AG04449 (cell line): Measurements from ENCODE around the gene RUSF1.
A peak's percentile ranks its signal among the peaks of the same experiment; 100 is the strongest.

ENCODE experiments used
- CTCF ChIA-PET: fragments of 350-600 bp; formaldehyde crosslinking; extraction: SDS; loops from one replicate; lab custom pipeline; 2021; ENCODE audit warnings: antibody characterized with exemption; lab: Yijun Ruan, JAX
- POLR2A ChIA-PET: fragments of 400-600, 350-600 bp; formaldehyde crosslinking; extraction: SDS; loops from one replicate; lab custom pipeline; 2020; ENCODE audit warnings: antibody characterized with exemption, inconsistent platforms; lab: Yijun Ruan, JAX
- DNase-seq: peaks from one replicate; pipeline ENCODE4 v3.0.0-alpha.2; 2010; ENCODE audit warnings: low read depth, low spot score
- H3K4me3 ChIP-seq: 2 replicates; pipeline ENCODE4 v1.5.1; 2011; ENCODE audit warnings: low read depth, mild to moderate bottlenecking, control low read depth, low read length
- CTCF ChIP-seq: IDR thresholded peaks from one replicate; pipeline ENCODE4 v1.5.1; 2011; ENCODE audit warnings: mild to moderate bottlenecking, moderate library complexity, low read length, control low read depth, inconsistent platforms; ENCODE audit not compliant: insufficient read depth; ENCODE audit errors: missing control alignments

Gene RUSF1

GRCh38 chr16:31517800-31518402, 9.7 kb upstream of the RUSF1 start:
- no peak for TF ChIP-seq CTCF
- DNase-seq: no peak
- ChIA-PET CTCF (no interaction called here), POLR2A (no interaction called here)
- H3K4me3 ChIP-seq: no peak overlapping the region

DNA sequence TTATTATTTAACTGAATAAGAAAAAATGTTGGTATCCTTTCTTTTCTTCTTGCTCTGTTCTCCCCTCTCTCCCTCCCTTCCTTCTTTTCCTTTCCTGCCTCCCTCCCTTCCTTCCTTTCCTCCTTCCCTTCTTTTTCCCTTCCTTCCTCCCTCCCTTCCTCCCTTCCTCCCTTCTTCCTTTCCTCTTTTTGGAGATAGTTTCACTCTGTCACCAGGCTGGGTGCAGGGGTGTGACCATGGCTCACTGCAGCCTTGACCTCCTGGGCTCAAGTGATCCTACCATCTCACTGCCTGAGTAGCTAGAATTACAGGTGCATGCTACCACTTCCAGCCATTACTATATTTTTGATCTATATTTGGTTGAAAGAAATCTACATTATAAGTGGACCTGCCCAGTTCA, 5.7 kb upstream of the RUSF1 start:
- no peak for DNase-seq
- ChIA-PET CTCF (no interaction called here), POLR2A (no interaction called here)
- H3K4me3 ChIP-seq: no peak overlapping the region
- TF ChIP-seq CTCF: no peak

GRCh38 chr16:31513126-31513525, 4.9 kb upstream of the RUSF1 start:
- no peak overlapping the region for H3K4me3 ChIP-seq
- peak; percentile 80 for DNase-seq
- TF ChIP-seq CTCF: no peak
- POLR2A ChIA-PET: no interaction called here
- CTCF ChIA-PET: no interaction called here

DNA sequence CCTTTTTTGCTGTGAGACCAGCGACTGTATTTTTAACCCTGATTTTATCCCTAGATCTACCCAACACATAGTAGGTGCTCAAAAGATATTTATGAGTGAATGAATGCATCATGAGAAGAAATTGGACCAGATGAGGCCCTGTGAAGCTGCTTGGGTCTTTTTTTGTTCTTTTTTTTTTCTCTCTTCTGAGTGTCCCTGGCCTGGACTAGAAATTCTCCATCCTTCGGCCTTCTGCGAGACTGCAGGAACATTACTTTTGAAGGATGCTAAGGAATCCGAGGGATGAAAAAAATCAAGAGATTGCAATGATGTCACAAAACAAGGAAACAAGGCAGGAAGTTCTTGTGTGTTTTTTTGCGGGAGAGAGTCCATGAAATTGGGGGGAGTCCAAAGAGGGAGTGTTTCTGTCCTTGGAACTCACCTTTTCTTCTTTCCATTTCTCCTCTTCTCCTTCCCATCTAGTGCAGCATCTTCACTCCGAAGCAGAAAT, 560 bp upstream of the RUSF1 start:
- DNase-seq: peak; percentile 23
- POLR2A ChIA-PET: interaction anchor here (0.7 to 2.0 kb wide), 9 partner anchors 10 to 362 kb away, joined by 3 to 8 read pairs (median 5); partner anchors contain the start of genes ARMC5 and ZNF843
- CTCF ChIA-PET: interaction anchor here (1.3 kb wide), 1 partner anchor 18 kb away, joined by 3 read pairs; no protein-coding TSS in a partner anchor
- peak overlapping the region; percentile 96 for H3K4me3 ChIP-seq
- TF ChIP-seq CTCF: no peak

GRCh38 chr16:31507617-31507928, 618 bp downstream of the RUSF1 start:
- no peak for DNase-seq
- CTCF ChIA-PET: interaction anchor here (1.3 to 1.9 kb wide), 5 partner anchors 17 to 189 kb away, joined by 3 to 7 read pairs (median 4); partner anchors contain the start of genes ARMC5 and ZNF843
- H3K4me3 ChIP-seq: peak overlapping the region; percentile 96
- POLR2A ChIA-PET: interaction anchor here (1.0 to 2.0 kb wide), 7 partner anchors 9 to 65 kb away, joined by 3 to 8 read pairs (median 5); partner anchors contain the start of genes ARMC5 and ZNF843
- no peak for TF ChIP-seq CTCF

GRCh38 chr16:31505483-31505882, 2.7 kb downstream of the RUSF1 start:
- CTCF ChIA-PET: no interaction called here
- no peak for TF ChIP-seq CTCF
- H3K4me3 ChIP-seq: no peak overlapping the region
- DNase-seq: no peak
- POLR2A ChIA-PET: no interaction called here
